ENCODE results near the gene CMA1. TPM values are rescaled to one million over a fixed set of nuclear protein-coding genes. Genes with fewer than 3 reads are reported as not detected.

Gene CMA1
- total RNA-seq, 1 donor from 2014 or later, result not detected

DNA sequence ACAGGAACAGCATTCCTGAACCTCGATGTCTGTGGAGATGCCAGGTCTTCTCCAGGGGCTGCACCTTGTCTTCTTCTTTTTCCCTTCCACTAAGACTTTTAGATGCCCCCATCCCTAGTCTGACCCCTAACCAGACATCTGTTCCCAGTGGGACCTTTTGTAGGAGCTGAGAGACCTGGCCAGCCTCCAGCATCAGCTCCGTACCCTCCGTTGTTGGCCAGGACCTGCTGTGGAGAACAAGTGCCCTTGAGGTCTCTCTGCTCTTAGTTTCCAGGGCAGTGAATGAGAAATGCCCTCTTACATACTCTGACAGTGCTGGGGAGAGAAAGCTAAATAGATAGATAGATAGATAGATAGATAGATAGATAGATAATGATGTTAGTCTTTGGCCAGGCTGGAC is 48.7 kb downstream of the CMA1 start:
- H3K36me3 ChIP-seq, result no peaks in the 10 kb centered on the region
- H3K4me1 ChIP-seq, result no peaks in the 10 kb centered on the region
- no peaks in the 10 kb centered on the region for H3K9me3 ChIP-seq
- intact Hi-C loops (cut with DNase I), result no loop called here
- H3K27ac ChIP-seq, result no peak overlapping the region
- TF ChIP-seq, protein P1, sequence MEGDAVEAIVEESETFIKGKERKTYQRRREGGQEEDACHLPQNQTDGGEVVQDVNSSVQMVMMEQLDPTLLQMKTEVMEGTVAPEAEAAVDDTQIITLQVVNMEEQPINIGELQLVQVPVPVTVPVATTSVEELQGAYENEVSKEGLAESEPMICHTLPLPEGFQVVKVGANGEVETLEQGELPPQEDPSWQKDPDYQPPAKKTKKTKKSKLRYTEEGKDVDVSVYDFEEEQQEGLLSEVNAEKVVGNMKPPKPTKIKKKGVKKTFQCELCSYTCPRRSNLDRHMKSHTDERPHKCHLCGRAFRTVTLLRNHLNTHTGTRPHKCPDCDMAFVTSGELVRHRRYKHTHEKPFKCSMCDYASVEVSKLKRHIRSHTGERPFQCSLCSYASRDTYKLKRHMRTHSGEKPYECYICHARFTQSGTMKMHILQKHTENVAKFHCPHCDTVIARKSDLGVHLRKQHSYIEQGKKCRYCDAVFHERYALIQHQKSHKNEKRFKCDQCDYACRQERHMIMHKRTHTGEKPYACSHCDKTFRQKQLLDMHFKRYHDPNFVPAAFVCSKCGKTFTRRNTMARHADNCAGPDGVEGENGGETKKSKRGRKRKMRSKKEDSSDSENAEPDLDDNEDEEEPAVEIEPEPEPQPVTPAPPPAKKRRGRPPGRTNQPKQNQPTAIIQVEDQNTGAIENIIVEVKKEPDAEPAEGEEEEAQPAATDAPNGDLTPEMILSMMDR (IDR thresholded peaks at IDR 0.05), result no peak
- DNase-seq (ENCODE audit: low spot score in 2 of 2), result no peak
- no peaks in the 10 kb centered on the region for H3K27me3 ChIP-seq
- H3K4me3 ChIP-seq, result no peak overlapping the region

DNA sequence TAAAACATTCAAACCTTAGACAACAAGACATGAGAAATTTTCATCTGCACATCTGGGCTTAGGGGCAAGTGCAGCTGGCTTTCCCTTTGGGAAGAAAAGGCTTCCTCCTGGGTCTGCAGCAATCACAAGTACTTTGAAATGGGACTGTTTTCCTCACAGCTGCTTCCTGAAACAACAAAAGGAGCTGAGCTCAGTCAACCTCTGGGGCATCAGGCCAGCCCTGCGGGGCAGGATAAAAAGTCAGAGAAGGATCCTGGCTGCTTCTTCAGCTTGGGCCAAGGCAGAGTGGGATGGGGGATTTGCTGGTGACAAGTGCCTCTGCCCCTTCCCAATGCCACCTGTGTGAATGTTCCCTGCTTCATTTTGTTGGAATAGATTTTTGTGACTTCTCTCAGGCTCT is 49.3 kb downstream of the CMA1 start:
- Histone ChIP-seq H3K9me3 (no peaks in the 10 kb centered on the region), H3K4me1 (no peaks in the 10 kb centered on the region), H3K4me3 (no peak overlapping the region), H3K36me3 (no peaks in the 10 kb centered on the region), H3K27ac (no peak overlapping the region), H3K27me3 (no peaks in the 10 kb centered on the region)
- intact Hi-C loops (cut with DNase I), result no loop called here
- DNase-seq (ENCODE audit: low spot score in 2 of 2), result no peak
- TF ChIP-seq, protein P1 (IDR thresholded peaks at IDR 0.05), result no peak

DNA sequence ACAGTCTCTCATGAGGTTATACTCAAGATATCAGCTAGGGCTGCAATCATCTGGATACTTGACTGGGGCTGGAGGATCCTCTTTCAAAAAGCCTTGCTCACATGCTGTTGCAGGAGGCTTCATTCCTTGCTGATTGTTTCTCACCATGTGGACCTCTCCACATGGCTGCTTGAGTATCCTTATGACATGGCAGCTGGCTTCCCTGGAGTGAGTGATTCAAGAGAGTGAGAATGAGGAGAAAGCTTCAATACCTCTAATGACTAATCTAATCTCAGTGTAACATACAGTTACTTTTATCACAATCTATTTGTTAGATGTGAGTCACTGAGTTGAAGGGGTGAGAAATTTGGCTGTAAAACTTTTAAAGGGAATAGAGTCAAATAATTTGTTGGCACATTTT is 51.1 kb downstream of the CMA1 start:
- DNase-seq (ENCODE audit: low spot score in 2 of 2), result no peak
- Histone ChIP-seq H3K27ac (no peak overlapping the region), H3K4me3 (no peak overlapping the region), H3K36me3 (no peaks in the 10 kb centered on the region), H3K4me1 (no peaks in the 10 kb centered on the region), H3K9me3 (no peaks in the 10 kb centered on the region), H3K27me3 (no peaks in the 10 kb centered on the region)
- TF ChIP-seq, protein P1 (IDR thresholded peaks at IDR 0.05), result no peak
- intact Hi-C loops (cut with DNase I), result no loop called here

Other genes with a start within 250 kb of the CMA1 start
- 1.7 TPM for gene TGM1, start 245.1 kb downstream of the CMA1 start, total RNA-seq
- 54.9 TPM for gene RABGGTA, start 236.7 kb downstream of the CMA1 start, total RNA-seq
- 100 TPM for gene DHRS1, start 208.5 kb downstream of the CMA1 start, total RNA-seq
- gene NOP9, start 208.4 kb downstream of the CMA1 start, total RNA-seq, result 33.5 TPM
- gene CIDEB, start 200.3 kb downstream of the CMA1 start, total RNA-seq, result 72.8 TPM
- 3.0 TPM for gene LTB4R2, start 198.1 kb downstream of the CMA1 start, total RNA-seq
- 3.6 TPM for gene LTB4R, start 196.8 kb downstream of the CMA1 start, total RNA-seq
- 143 TPM for gene ADCY4, start 173.2 kb downstream of the CMA1 start, total RNA-seq
- 2.3 TPM for gene RIPK3, start 168.3 kb downstream of the CMA1 start, total RNA-seq
- 58.9 TPM for gene NFATC4, start 140.1 kb downstream of the CMA1 start, total RNA-seq
- 23.1 TPM for gene NYNRIN, start 109.3 kb downstream of the CMA1 start, total RNA-seq
- 2.2 TPM for gene CBLN3, start 78.6 kb downstream of the CMA1 start, total RNA-seq
- gene KHNYN, start 78.3 kb downstream of the CMA1 start, total RNA-seq, result 70.4 TPM
- gene SDR39U1, start 65.5 kb downstream of the CMA1 start, total RNA-seq, result 98.3 TPM
- not detected for gene CTSG, start 68.0 kb upstream of the CMA1 start, total RNA-seq
- 0.96 TPM for gene GZMH, start 101.4 kb upstream of the CMA1 start, total RNA-seq
- gene GZMB, start 125.9 kb upstream of the CMA1 start, total RNA-seq, result not detected